Adrenal gland (tissue), 12 donors: Measurements from ENCODE around the gene PCDH18. TPM values are rescaled to one million over a fixed set of nuclear protein-coding genes. Genes with fewer than 3 reads are reported as not detected.
"Not testable (repeated sequence)": the region's sequence is repeated elsewhere in the genome, so short reads cannot be mapped to it uniquely, and the experiment has no call there.

ENCODE experiments used
- DNase-seq, 7 donors: peaks; one replicate each; pipeline ENCODE4 v3.0.0-alpha.2; 2019 to 2020
- H3K27ac ChIP-seq, 5 donors: fragments of 200-600 bp; sonication (generic) in 4 of 5; 1 replicate in 3 of 5; 2 replicates in 2 of 5; pipeline versions ENCODE4 v1.5.1 to v1.8.0; 2016 to 2020; ENCODE audit warnings: mild to moderate bottlenecking in 1 of 5
- H3K27me3 ChIP-seq: fragments of 200-600 bp; 2 replicates; pipeline ENCODE4 v1.8.0; 2021
- H3K36me3 ChIP-seq, 2 donors: fragments of 200-600 bp; replicated peaks in 1 of 2; 1 replicate in 1 of 2; 2 replicates in 1 of 2; pipeline versions ENCODE4 v1.5.1 to v1.8.0; 2018 to 2022
- H3K4me1 ChIP-seq, 2 donors: fragments of 200-600 bp; replicated peaks in 1 of 2; 1 replicate in 1 of 2; 2 replicates in 1 of 2; pipeline versions ENCODE4 v1.5.1 to v1.8.0; 2018 to 2021
- H3K4me3 ChIP-seq, 4 donors: fragments of 200-600 bp; sonication (generic) in 3 of 4; one replicate each; pipeline ENCODE4 v1.5.1; 2016 to 2018
- H3K9me3 ChIP-seq, 3 donors: fragments of 200-600 bp; sonication (generic) in 1 of 3; replicated peaks in 1 of 3; 1 replicate in 2 of 3; 2 replicates in 1 of 3; pipeline versions ENCODE4 v1.5.1 to v1.8.0; 2016 to 2021
- CTCF ChIP-seq, 6 experiments: fragments of 450-650 bp in 4 of 6; fragments of 200-600 bp in 2 of 6; sonication (generic) in 1 of 6; IDR thresholded peaks; 1 replicate in 5 of 6; 2 replicates in 1 of 6; pipeline versions ENCODE4 v1.5.1 to v1.8.0; 2016 to 2021; ENCODE audit warnings: antibody characterized with exemption in 6 of 6, mild to moderate bottlenecking in 2 of 6, moderate library complexity in 1 of 6
- POLR2A ChIP-seq, 2 donors: fragments of 450-650 bp; IDR thresholded peaks; one replicate each; pipeline ENCODE4 v1.6.1; 2017; ENCODE audit warnings: antibody characterized with exemption in 2 of 2, mild to moderate bottlenecking in 2 of 2, moderate library complexity in 1 of 2
- WGBS, 4 donors: extraction: QIAGEN DNeasy Blood & Tissue Kit in 2 of 4; methylation state at CpG; one replicate each; pipeline versions ENCODE4 v1.1.5 to v1.1.7; 2013 to 2017; 5-methylcytosine and 5-hydroxymethylcytosine counted together
- intact Hi-C, 2 donors: fragments of 100-400 bp; cut with DNase I; formaldehyde crosslinking; loops; one replicate each; pipeline versions ENCODE4 v1.14.1 to v1.15.0; 2022 to 2023
- polyA plus RNA-seq, 3 donors: library from polyadenylated mRNA; stranded (reverse); fragments of 200-250 nt in 2 of 3; fragments of 350-450 nt in 1 of 3; fragmentation: Illumina TruSeq in 1 of 3; extraction: RNeasy Lipid Tissue Mini Kit (QIAGEN cat#74804) in 1 of 3; gene quantifications; one replicate each; pipeline ENCODE4 v1.2.3, GENCODE V29; 2013 to 2014
- total RNA-seq, 9 donors: library from RNA; depleted of rRNA in 4 of 9; stranded (reverse); fragments of >200 nt in 4 of 9; fragments of 120-200 nt in 1 of 9; fragmentation: NEBNext Ultra II Directional in 1 of 9; extraction: Animal tissue kit (Norgen Biotek cat#: 25700) in 1 of 9; gene quantifications; one replicate each; pipeline versions ENCODE4 v1.1.0 to v1.2.4, GENCODE V29; 2013 to 2023
- donor health status: healthy with polysubstance abuse.
- donor health status: Bipolar disorder and iron deficiency.
- donor health status: DM: yes; HTN: yes; CAD: no.
- donor health status: DM: no; HTN: no; CAD: no.
- donor health status: DM: no; HTN: no; CAD: no.
- donor health status: DM: yes; HTN: yes; CAD: no.

The PCDH18 gene
- total and polyA plus RNA-seq, 12 donors: 2.6 to 54.7 (median 8.5) TPM

DNA sequence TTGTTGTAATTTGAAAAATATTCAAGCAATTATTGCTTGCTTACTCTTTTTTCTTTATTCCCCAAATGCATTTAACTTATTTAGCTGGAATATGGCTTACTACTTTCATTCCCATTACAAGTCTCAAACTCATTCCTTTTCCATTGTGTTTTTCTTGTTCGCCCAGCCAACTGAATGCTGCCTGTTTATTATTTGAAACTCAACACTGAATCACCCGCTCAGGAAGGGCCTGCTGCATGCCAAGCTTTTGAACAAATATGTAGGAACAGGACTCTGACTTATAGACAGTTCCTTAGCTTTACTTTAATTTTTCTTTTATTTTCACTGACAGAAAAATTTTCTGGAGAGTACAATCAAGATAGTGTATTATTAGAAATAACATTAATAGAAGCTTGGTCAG, 12.9 kb downstream of the PCDH18 start:
- no peaks in the 10 kb centered on the region for H3K36me3 ChIP-seq
- no peak overlapping the region for H3K27ac ChIP-seq
- no peaks in the 10 kb centered on the region for H3K27me3 ChIP-seq
- H3K4me1 ChIP-seq: no peaks in the 10 kb centered on the region
- no peaks in the 10 kb centered on the region for H3K9me3 ChIP-seq
- intact Hi-C loops: no loop called here
- 62 to 80% (median 73%) methylated on average over 2 of the region's 2 CpGs for WGBS, 4 donors
- DNase-seq: no peak
- no peak overlapping the region for H3K4me3 ChIP-seq
- TF ChIP-seq CTCF (IDR thresholded peaks at IDR 0.05) (no peak), POLR2A (IDR thresholded peaks at IDR 0.05) (no peak)

GRCh38 chr4:137517323-137517722, 15.0 kb downstream of the PCDH18 start:
- intact Hi-C loops, H3K4me1 ChIP-seq: not testable (repeated sequence)

DNA sequence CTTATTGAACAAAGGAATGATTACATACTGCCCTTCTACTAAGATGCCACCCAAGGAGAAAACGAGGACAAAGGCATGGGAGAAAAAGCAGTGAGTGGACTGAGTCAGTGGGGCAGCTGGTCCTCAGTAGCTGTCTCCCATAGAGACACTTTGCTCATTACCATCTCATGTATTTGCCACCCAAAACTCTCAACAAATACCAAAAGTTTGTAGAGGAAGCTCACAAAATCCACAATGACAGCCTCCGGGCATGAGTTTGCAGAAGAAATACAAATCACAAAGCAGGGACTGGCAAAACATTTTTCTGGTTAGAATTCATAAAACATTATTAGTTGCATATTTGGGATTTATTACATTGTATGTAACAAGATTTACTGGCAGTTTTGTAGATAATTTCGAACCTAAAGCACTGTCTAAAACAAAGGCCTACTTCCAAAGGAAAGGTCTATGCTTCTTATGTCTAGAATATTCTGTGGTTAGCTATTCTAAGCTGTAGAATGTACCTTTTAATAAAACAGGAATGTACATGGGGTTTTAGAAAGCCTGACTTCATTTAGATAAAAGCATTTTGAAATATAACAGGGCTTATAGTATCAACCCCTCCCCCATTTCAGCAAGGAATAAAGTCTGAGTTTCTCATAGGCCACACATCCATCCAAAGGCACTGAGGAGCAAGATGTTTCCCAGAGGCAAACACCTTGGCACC, 17.7 kb downstream of the PCDH18 start:
- intact Hi-C loops: no loop called here

More at GRCh38 chr4:137517323-137517722, 15.0 kb downstream of the PCDH18 start:
- not testable (repeated sequence) for H3K36me3 ChIP-seq, H3K9me3 ChIP-seq, H3K27me3 ChIP-seq, H3K27ac ChIP-seq, DNase-seq, H3K4me3 ChIP-seq
- 78 to 94% (median 90%) methylated on average over 3 of the region's 3 CpGs for WGBS, 4 donors

GRCh38 chr4:137510557-137511265, 21.6 kb downstream of the PCDH18 start:
- intact Hi-C loops: no loop called here
- H3K4me3 ChIP-seq: peak overlapping the region in 1 of 4 donors; percentile 27
- DNase-seq: peak in 2 of 7 donors; percentile 6 to 16
- H3K27me3 ChIP-seq: no peaks in the 10 kb centered on the region
- H3K4me1 ChIP-seq: no peaks in the 10 kb centered on the region
- H3K9me3 ChIP-seq: no peaks in the 10 kb centered on the region
- 51 to 64% (median 62%) methylated on average over 2 of the region's 2 CpGs for WGBS, 4 donors
- H3K27ac ChIP-seq: no peak overlapping the region
- TF ChIP-seq POLR2A (IDR thresholded peaks at IDR 0.05): no peak
- TF ChIP-seq CTCF (IDR thresholded peaks at IDR 0.05): no peak
- H3K36me3 ChIP-seq: no peaks in the 10 kb centered on the region

More for the DNA sequence above, 17.7 kb downstream of the PCDH18 start:
- H3K9me3 ChIP-seq: no peaks in the 10 kb centered on the region
- H3K4me1 ChIP-seq: no peaks in the 10 kb centered on the region
- WGBS, 4 donors: 73 to 92% (median 84%) methylated on average over 3 of the region's 3 CpGs
- DNase-seq: no peak
- no peaks in the 10 kb centered on the region for H3K36me3 ChIP-seq
- H3K27ac ChIP-seq: no peak overlapping the region
- no peak for TF ChIP-seq CTCF (IDR thresholded peaks at IDR 0.05)
- no peak for TF ChIP-seq POLR2A (IDR thresholded peaks at IDR 0.05)
- no peak overlapping the region for H3K4me3 ChIP-seq
- no peaks in the 10 kb centered on the region for H3K27me3 ChIP-seq
